Adrenal gland (tissue), 5 donors: ENCODE data around the gene S1PR2.

Source experiments
- POLR2A ChIP-seq, 2 donors: fragments of 450-650 bp; IDR thresholded peaks; one replicate each; pipeline ENCODE4 v1.6.1; 2017; ENCODE audit warnings: antibody characterized with exemption in 2 of 2, mild to moderate bottlenecking in 2 of 2, moderate library complexity in 1 of 2
- TF ChIP-seq, protein P1 (sequence below), 6 experiments: fragments of 450-650 bp in 4 of 6; fragments of 200-600 bp in 2 of 6; sonication (generic) in 1 of 6; IDR thresholded peaks; 1 replicate in 5 of 6; 2 replicates in 1 of 6; pipeline versions ENCODE4 v1.5.1 to v1.8.0; 2016 to 2021; ENCODE audit warnings: antibody characterized with exemption in 6 of 6, mild to moderate bottlenecking in 2 of 6, moderate library complexity in 1 of 6
- donor health status: DM: no; HTN: no; CAD: no.

DNA sequence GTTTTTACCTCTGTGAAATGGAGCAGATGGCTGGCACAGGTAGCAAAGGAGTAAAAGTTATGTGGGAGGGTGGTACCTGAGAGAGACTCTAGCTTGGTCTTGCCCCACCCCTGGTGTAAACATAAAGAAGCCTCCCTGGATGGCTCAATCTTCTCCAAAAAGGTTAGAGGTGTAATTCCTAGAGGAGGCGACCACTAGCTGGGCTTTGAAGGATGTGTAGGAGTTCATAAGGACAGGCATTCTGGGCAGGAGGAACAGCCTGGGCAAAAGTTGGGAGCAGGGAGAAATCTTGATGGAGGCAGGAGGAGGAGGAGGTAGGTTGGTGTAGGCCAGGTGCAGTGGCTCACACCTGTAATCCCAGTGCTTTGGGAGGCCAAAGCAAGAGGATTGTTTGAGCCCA, 47.8 kb upstream of the S1PR2 start:
- TF ChIP-seq, protein P1, sequence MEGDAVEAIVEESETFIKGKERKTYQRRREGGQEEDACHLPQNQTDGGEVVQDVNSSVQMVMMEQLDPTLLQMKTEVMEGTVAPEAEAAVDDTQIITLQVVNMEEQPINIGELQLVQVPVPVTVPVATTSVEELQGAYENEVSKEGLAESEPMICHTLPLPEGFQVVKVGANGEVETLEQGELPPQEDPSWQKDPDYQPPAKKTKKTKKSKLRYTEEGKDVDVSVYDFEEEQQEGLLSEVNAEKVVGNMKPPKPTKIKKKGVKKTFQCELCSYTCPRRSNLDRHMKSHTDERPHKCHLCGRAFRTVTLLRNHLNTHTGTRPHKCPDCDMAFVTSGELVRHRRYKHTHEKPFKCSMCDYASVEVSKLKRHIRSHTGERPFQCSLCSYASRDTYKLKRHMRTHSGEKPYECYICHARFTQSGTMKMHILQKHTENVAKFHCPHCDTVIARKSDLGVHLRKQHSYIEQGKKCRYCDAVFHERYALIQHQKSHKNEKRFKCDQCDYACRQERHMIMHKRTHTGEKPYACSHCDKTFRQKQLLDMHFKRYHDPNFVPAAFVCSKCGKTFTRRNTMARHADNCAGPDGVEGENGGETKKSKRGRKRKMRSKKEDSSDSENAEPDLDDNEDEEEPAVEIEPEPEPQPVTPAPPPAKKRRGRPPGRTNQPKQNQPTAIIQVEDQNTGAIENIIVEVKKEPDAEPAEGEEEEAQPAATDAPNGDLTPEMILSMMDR (IDR thresholded peaks at IDR 0.05), result no peak
- no peak for TF ChIP-seq POLR2A (IDR thresholded peaks at IDR 0.05)
